ENCODE results near the gene PALD1. TPM values are rescaled to one million over a fixed set of nuclear protein-coding genes. Genes with fewer than 3 reads are reported as not detected.

The PALD1 gene
- total and polyA plus RNA-seq, 2 of the 4 experiments (the other 2 are of a cell fraction), result 0.12 to 0.18 TPM

DNA sequence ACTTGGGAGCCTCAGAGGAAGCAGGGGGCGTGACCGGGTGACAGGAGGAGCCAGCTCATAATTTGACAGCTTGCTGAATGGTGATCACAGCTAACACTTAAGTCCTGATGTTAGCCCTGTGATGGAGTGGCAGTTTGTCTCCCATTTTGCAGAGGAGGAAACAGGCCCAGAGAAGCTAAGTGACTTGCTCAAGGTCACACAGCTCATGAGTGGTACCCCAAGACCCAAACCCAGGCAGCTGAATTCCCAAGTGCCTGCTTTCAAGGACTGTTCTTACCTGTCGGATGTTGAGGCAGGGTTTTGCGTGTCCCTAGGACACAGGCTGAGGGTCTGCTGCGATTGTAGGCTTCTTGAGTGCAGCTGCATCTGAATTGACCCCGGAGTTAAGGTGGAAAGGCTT is 51.7 kb downstream of the PALD1 start:
- Histone ChIP-seq H2BK5ac (ENCODE audit: low read depth, low read length, poor library complexity, severe bottlenecking) (no peak overlapping the region), H3K23ac (ENCODE audit: low read depth, low read length) (no peak overlapping the region), H4K8ac (ENCODE audit: low read depth in 2 of 2, low read length in 2 of 2) (no peak overlapping the region), H2BK20ac (ENCODE audit: low read depth, low read length) (no peak overlapping the region), H3K36me3 (ENCODE audit: control insufficient read depth, insufficient read depth, low read length) (no peaks in the 10 kb centered on the region), H2AK5ac (ENCODE audit: low read depth, low read length) (no peak overlapping the region), H3K14ac (replicated peaks; ENCODE audit: low read depth, low read length) (no peak overlapping the region), H3K4ac (ENCODE audit: low read depth, low read length) (no peak overlapping the region), H2BK120ac (ENCODE audit: low read depth, low read length) (no peak overlapping the region), H3K4me2 (ENCODE audit: low read depth, low read length) (no peak overlapping the region), H3K9ac (ENCODE audit: low read depth, low read length) (no peak overlapping the region), H3K9me3 (ENCODE audit: control insufficient read depth, insufficient read depth, low read length) (no peaks in the 10 kb centered on the region), H2AFZ (replicated peaks; ENCODE audit: low read length, poor library complexity) (no peak overlapping the region), H3K56ac (ENCODE audit: extremely low read depth, insufficient read depth, low read length) (no peak overlapping the region), H3K27me3 (ENCODE audit: control insufficient read depth, insufficient read depth, low read length) (peaks cover 15% of the 10 kb centered on the region), H3K4me3 (ENCODE audit: insufficient read depth, low read depth, low read length) (no peak overlapping the region), H3K18ac (ENCODE audit: low read depth, low read length) (no peak overlapping the region), H4K91ac (ENCODE audit: insufficient read depth, low read depth, low read length) (no peak overlapping the region), H3K4me1 (ENCODE audit: control insufficient read depth, insufficient read depth, low read length) (no peaks in the 10 kb centered on the region), H2AK9ac (replicated peaks; ENCODE audit: low read depth, low read length, poor library complexity) (peak overlapping the region; percentile 9), H3K27ac (ENCODE audit: insufficient read depth, low read length) (no peak overlapping the region), H2BK15ac (ENCODE audit: low read depth, low read length) (no peak overlapping the region), H3K9me1 (ENCODE audit: insufficient read depth, low read length) (no peaks in the 10 kb centered on the region), H4K5ac (ENCODE audit: low read depth, low read length) (no peak overlapping the region), H3K79me1 (ENCODE audit: low read depth in 1 of 2, low read length in 2 of 2) (no peaks in the 10 kb centered on the region), H4K20me1 (ENCODE audit: insufficient read depth, low read length) (no peaks in the 10 kb centered on the region)
- dilution Hi-C loops (cut with HindIII; ENCODE audit: low sequenced_read_pairs, unreplicated experiment) (no loop called here), in situ Hi-C loops (cut with MboI; ENCODE audit: low sequenced_read_pairs) (no loop called here), intact Hi-C loops (cut with micrococcal nuclease) (no loop called here)
- DNase-seq, result no peak
- 86% methylated on average over 3 of the region's 6 CpGs; no CpG with 5 or more reads in 1 of the 2 experiments for WGBS, 2 experiments (ENCODE audit: extremely low coverage in 2 of 2, insufficient read length in 1 of 2)
- no peak for ATAC-seq (ENCODE audit: low read depth)
- BruUV-seq (replicated peaks), result no TSS peak
- CTCF ChIA-PET, result no interaction called here
- POLR2A ChIA-PET (ENCODE audit: unreplicated experiment), result no interaction called here
- no peak for TF ChIP-seq POLR2A (IDR thresholded peaks at IDR 0.05; ENCODE audit: low read depth, low read length)
- no peak for TF ChIP-seq RAD21 (IDR thresholded peaks at IDR 0.05; ENCODE audit: low read length)
- TF ChIP-seq RFX5 (IDR thresholded peaks at IDR 0.05; ENCODE audit: low read depth, low read length), result no peak
- TF ChIP-seq MXI1 (IDR thresholded peaks at IDR 0.05; ENCODE audit: borderline replicate concordance, low read depth, low read length), result no peak
- TF ChIP-seq SMC3 (IDR thresholded peaks at IDR 0.05; ENCODE audit: low read depth, low read length), result no peak
- TF ChIP-seq NFE2L2 (IDR thresholded peaks at IDR 0.05; ENCODE audit: low read depth, low read length), result no peak
- no peak for TF ChIP-seq FOS (IDR thresholded peaks at IDR 0.05; ENCODE audit: low read depth, low read length)
- TF ChIP-seq, protein P1, sequence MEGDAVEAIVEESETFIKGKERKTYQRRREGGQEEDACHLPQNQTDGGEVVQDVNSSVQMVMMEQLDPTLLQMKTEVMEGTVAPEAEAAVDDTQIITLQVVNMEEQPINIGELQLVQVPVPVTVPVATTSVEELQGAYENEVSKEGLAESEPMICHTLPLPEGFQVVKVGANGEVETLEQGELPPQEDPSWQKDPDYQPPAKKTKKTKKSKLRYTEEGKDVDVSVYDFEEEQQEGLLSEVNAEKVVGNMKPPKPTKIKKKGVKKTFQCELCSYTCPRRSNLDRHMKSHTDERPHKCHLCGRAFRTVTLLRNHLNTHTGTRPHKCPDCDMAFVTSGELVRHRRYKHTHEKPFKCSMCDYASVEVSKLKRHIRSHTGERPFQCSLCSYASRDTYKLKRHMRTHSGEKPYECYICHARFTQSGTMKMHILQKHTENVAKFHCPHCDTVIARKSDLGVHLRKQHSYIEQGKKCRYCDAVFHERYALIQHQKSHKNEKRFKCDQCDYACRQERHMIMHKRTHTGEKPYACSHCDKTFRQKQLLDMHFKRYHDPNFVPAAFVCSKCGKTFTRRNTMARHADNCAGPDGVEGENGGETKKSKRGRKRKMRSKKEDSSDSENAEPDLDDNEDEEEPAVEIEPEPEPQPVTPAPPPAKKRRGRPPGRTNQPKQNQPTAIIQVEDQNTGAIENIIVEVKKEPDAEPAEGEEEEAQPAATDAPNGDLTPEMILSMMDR (conservative IDR thresholded peaks at IDR 0.05; ENCODE audit: low read depth, low read length), result no peak
- TF ChIP-seq, protein P2, sequence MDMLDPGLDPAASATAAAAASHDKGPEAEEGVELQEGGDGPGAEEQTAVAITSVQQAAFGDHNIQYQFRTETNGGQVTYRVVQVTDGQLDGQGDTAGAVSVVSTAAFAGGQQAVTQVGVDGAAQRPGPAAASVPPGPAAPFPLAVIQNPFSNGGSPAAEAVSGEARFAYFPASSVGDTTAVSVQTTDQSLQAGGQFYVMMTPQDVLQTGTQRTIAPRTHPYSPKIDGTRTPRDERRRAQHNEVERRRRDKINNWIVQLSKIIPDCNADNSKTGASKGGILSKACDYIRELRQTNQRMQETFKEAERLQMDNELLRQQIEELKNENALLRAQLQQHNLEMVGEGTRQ (IDR thresholded peaks at IDR 0.05; ENCODE audit: low read depth, low read length), result no peak
- TF ChIP-seq RCOR1 (IDR thresholded peaks at IDR 0.05; ENCODE audit: insufficient replicate concordance, low read length), result no peak
- TF ChIP-seq, protein P3, sequence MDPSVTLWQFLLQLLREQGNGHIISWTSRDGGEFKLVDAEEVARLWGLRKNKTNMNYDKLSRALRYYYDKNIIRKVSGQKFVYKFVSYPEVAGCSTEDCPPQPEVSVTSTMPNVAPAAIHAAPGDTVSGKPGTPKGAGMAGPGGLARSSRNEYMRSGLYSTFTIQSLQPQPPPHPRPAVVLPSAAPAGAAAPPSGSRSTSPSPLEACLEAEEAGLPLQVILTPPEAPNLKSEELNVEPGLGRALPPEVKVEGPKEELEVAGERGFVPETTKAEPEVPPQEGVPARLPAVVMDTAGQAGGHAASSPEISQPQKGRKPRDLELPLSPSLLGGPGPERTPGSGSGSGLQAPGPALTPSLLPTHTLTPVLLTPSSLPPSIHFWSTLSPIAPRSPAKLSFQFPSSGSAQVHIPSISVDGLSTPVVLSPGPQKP (IDR thresholded peaks at IDR 0.05; ENCODE audit: borderline replicate concordance, low read depth, low read length), result no peak

All from IMR-90 (cell line).